Breast epithelium (tissue), 4 donors: Measurements from ENCODE around the gene MTURN. TPM values are rescaled to one million over a fixed set of nuclear protein-coding genes. Genes with fewer than 3 reads are reported as not detected.

Experiments used
- DNase-seq, 2 donors: peaks; one replicate each; pipeline ENCODE4 v3.0.0-alpha.2; 2019; ENCODE audit warnings: low spot score in 2 of 2
- H3K27ac ChIP-seq, 2 donors: fragments of 200-600 bp; sonication (generic) in 1 of 2; one replicate each; pipeline ENCODE4 v1.5.1; 2016 to 2019; ENCODE audit warnings: mild to moderate bottlenecking in 1 of 2
- H3K27me3 ChIP-seq, 2 donors: fragments of 200-600 bp; sonication (generic) in 1 of 2; one replicate each; pipeline versions ENCODE4 v1.5.1 to v1.6.0; 2017 to 2019; ENCODE audit warnings: control low read depth in 1 of 2, mild to moderate bottlenecking in 1 of 2
- H3K36me3 ChIP-seq: fragments of 200-600 bp; one replicate; pipeline ENCODE4 v1.5.1; 2019
- H3K4me1 ChIP-seq, 2 donors: fragments of 200-600 bp; sonication (generic); one replicate each; pipeline ENCODE4 v1.5.1; 2016 to 2019; ENCODE audit warnings: control low read depth in 1 of 2
- H3K4me3 ChIP-seq, 3 donors: fragments of 200-600 bp; sonication (generic); 1 replicate in 2 of 3; 2 replicates in 1 of 3; pipeline ENCODE4 v1.5.1; 2016 to 2019; ENCODE audit warnings: mild to moderate bottlenecking in 3 of 3, moderate library complexity in 2 of 3
- H3K9me3 ChIP-seq, 2 donors: fragments of 200-600 bp; sonication (generic) in 1 of 2; one replicate each; pipeline ENCODE4 v1.5.1; 2016 to 2019; ENCODE audit warnings: control low read depth in 1 of 2
- POLR2A ChIP-seq: fragments of 450-650 bp; IDR thresholded peaks from one replicate; pipeline ENCODE4 v1.6.1; 2016; ENCODE audit warnings: antibody characterized with exemption, mild to moderate bottlenecking, moderate library complexity
- POLR2AphosphoS5 ChIP-seq, 3 donors: sonication (generic); formaldehyde crosslinking; IDR thresholded peaks; one replicate each; pipeline ENCODE4 v1.6.1; 2017; ENCODE audit warnings: antibody characterized with exemption in 3 of 3
- intact Hi-C: fragments of 100-400 bp; cut with DNase I; formaldehyde crosslinking; loops from one replicate; pipeline ENCODE4 v1.15.1; 2023; ENCODE audit warnings: low total_unique reads
- total RNA-seq, 3 donors: library from RNA; depleted of rRNA; stranded (reverse); fragments of >200 nt; gene quantifications; one replicate each; pipeline ENCODE4 v1.1.0, GENCODE V29; 2016
- TF ChIP-seq, protein P1 (sequence below), 3 donors: fragments of 450-650 bp; IDR thresholded peaks; one replicate each; pipeline ENCODE4 v1.5.1; 2016 to 2017; ENCODE audit warnings: antibody characterized with exemption in 3 of 3, mild to moderate bottlenecking in 3 of 3, moderate library complexity in 3 of 3

MTURN gene
- total RNA-seq, 3 donors from 2014 or later, result 56.0 to 199 (median 62.5) TPM

DNA sequence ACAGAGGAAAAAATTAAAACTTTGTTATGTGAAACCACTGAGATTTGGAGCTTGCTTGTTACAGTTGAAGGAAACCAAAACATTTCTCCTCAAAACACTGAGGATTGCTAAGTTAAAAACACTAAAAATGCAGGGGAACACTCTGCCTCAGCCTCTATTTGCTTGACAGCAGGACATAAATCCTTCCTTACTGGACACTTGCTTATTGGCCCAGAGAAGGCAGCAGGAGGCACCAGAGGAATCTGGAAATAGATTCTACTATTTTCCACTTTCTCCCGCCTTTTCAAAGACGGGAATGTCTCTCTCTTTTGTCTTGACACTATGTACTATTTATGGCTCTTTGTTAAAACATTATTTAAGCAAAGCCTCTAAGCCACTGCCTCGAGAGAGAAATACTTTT is 67.9 kb downstream of the MTURN start:
- Histone ChIP-seq H3K27me3 (no peaks in the 10 kb centered on the region), H3K4me3 (no peak overlapping the region), H3K27ac (no peak overlapping the region), H3K9me3 (no peaks in the 10 kb centered on the region), H3K4me1 (peaks cover 0 to 3% of the 10 kb centered on the region in 2 donors), H3K36me3 (no peaks in the 10 kb centered on the region)
- DNase-seq, result no peak
- TF ChIP-seq, protein P1, sequence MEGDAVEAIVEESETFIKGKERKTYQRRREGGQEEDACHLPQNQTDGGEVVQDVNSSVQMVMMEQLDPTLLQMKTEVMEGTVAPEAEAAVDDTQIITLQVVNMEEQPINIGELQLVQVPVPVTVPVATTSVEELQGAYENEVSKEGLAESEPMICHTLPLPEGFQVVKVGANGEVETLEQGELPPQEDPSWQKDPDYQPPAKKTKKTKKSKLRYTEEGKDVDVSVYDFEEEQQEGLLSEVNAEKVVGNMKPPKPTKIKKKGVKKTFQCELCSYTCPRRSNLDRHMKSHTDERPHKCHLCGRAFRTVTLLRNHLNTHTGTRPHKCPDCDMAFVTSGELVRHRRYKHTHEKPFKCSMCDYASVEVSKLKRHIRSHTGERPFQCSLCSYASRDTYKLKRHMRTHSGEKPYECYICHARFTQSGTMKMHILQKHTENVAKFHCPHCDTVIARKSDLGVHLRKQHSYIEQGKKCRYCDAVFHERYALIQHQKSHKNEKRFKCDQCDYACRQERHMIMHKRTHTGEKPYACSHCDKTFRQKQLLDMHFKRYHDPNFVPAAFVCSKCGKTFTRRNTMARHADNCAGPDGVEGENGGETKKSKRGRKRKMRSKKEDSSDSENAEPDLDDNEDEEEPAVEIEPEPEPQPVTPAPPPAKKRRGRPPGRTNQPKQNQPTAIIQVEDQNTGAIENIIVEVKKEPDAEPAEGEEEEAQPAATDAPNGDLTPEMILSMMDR (IDR thresholded peaks at IDR 0.05), result no peak
- no peak for TF ChIP-seq POLR2AphosphoS5 (IDR thresholded peaks at IDR 0.05)
- no peak for TF ChIP-seq POLR2A
- intact Hi-C loops, result no loop called here

- no peaks in the 10 kb centered on the region for H3K36me3 ChIP-seq
- H3K27ac ChIP-seq, result peak overlapping the region; percentile 21 to 34
- peak overlapping the region in 1 of 3 donors; percentile 29 for H3K4me3 ChIP-seq
- H3K4me1 ChIP-seq, result peaks cover 0 to 3% of the 10 kb centered on the region in 2 donors
- H3K9me3 ChIP-seq, result no peaks in the 10 kb centered on the region
- H3K27me3 ChIP-seq, result no peaks in the 10 kb centered on the region
- TF ChIP-seq POLR2AphosphoS5 (IDR thresholded peaks at IDR 0.05), result no peak
- TF ChIP-seq, protein P1 (IDR thresholded peaks at IDR 0.05), result no peak
- no peak for TF ChIP-seq POLR2A
- intact Hi-C loops, result no loop called here
- peak in 1 of 2 donors; percentile 61 for DNase-seq
Measured at GRCh38 chr7:30206491-30206890, 71.7 kb downstream of the MTURN start.

DNA sequence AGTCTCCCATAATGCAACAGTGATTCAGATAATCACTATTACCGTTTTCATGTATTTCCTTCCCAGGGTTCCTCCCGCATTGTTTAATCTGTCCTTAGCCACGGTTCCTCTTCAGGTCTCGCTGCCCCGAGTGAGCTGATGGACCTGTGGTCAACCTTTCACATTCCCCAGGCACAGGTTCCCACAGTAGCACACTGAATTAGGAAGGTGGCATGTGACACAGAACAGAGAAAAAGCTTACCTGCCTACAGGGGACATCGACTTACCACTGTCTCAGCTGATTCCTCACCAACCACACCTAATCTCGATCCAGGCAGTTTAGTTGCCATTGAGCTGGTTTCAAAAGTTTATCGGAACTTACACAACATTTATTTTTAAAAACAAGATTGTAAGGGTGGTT is 72.2 kb downstream of the MTURN start:
- H3K27ac ChIP-seq, result peak overlapping the region; percentile 21 to 34
- intact Hi-C loops, result no loop called here

GRCh38 chr7:30207376-30207775 is 72.6 kb downstream of the MTURN start:
- Histone ChIP-seq H3K27ac (peak overlapping the region in 1 of 2 donors; percentile 21), H3K4me3 (no peak overlapping the region), H3K4me1 (no peaks in the 10 kb centered on the region), H3K9me3 (no peaks in the 10 kb centered on the region), H3K27me3 (no peaks in the 10 kb centered on the region), H3K36me3 (no peaks in the 10 kb centered on the region)
- TF ChIP-seq, protein P1 (IDR thresholded peaks at IDR 0.05), result no peak
- TF ChIP-seq POLR2A, result no peak
- TF ChIP-seq POLR2AphosphoS5 (IDR thresholded peaks at IDR 0.05), result no peak
- DNase-seq, result no peak
- intact Hi-C loops, result no loop called here

More for the DNA sequence above, 72.2 kb downstream of the MTURN start:
- H3K27me3 ChIP-seq, result no peaks in the 10 kb centered on the region
- H3K36me3 ChIP-seq, result no peaks in the 10 kb centered on the region
- DNase-seq, result no peak
- no peaks in the 10 kb centered on the region for H3K9me3 ChIP-seq
- H3K4me1 ChIP-seq, result no peaks in the 10 kb centered on the region
- peak overlapping the region in 1 of 3 donors; percentile 29 for H3K4me3 ChIP-seq
- TF ChIP-seq POLR2A, result no peak
- TF ChIP-seq, protein P1 (IDR thresholded peaks at IDR 0.05), result no peak
- no peak for TF ChIP-seq POLR2AphosphoS5 (IDR thresholded peaks at IDR 0.05)

- intact Hi-C loops, result no loop called here
- TF ChIP-seq, protein P1 (IDR thresholded peaks at IDR 0.05), result no peak
- no peak for TF ChIP-seq POLR2A
- TF ChIP-seq POLR2AphosphoS5 (IDR thresholded peaks at IDR 0.05), result no peak
- H3K9me3 ChIP-seq, result no peaks in the 10 kb centered on the region
- H3K36me3 ChIP-seq, result no peaks in the 10 kb centered on the region
- H3K27ac ChIP-seq, result no peak overlapping the region
- no peaks in the 10 kb centered on the region for H3K27me3 ChIP-seq
- no peak for DNase-seq
- no peak overlapping the region for H3K4me3 ChIP-seq
- H3K4me1 ChIP-seq, result no peaks in the 10 kb centered on the region
Measured at GRCh38 chr7:30209951-30210350, 75.2 kb downstream of the MTURN start.

Other genes starting within 250 kb of the MTURN start
- gene SCRN1, start 145.2 kb upstream of the MTURN start, total RNA-seq, result 10 to 100 TPM; 25.9 to 32.0 (median 31.5) TPM
- gene FKBP14, start 108.3 kb upstream of the MTURN start, total RNA-seq, result 10 to 100 TPM in 1 of 3 donors, 1 to 10 TPM in 2; 3.8 to 13.0 (median 9.5) TPM
- gene PLEKHA8, start 106.6 kb upstream of the MTURN start, total RNA-seq, result 10 to 100 TPM in 2 of 3 donors, 1 to 10 TPM in 1; 7.5 to 15.1 (median 14.0) TPM
- 10 to 100 TPM; 18.9 to 56.8 (median 30.5) TPM for gene ZNRF2, start 149.6 kb downstream of the MTURN start, total RNA-seq